Measurements from ENCODE around the gene PRDM16. TPM values are rescaled to one million over a fixed set of nuclear protein-coding genes. Genes with fewer than 3 reads are reported as not detected.
A peak's percentile ranks its signal among the peaks of the same experiment; 100 is the strongest.

Gene PRDM16
- polyA plus RNA-seq, 3 donors, result not detected

DNA sequence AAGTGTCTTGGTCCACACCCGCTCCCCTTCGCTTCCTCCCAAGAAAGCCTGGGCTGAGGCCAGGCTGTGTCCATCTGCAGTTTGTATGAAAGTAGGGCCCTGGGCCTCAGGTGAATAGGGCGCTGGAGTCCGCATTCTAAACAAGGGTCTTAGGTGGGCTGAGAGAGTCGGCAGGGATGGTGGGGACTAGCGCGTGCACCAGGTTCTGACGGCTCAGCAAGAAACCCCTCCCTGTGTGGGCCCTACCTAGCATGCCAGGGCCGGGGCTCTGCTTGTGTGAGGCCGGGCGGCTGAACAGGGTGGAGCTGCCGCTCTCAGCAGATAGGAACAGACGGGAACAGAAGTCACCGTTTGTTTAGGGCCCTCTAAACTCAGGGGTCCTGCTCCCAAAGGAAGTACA lies 46.0 kb upstream of the PRDM16 start:
- H3K4me2 ChIP-seq (replicated peaks; ENCODE audit: extremely low read depth, low read length, poor library complexity, severe bottlenecking), result no peak overlapping the region
- no peaks in the 10 kb centered on the region for H3K79me2 ChIP-seq (ENCODE audit: insufficient read depth, low read length)
- no peak overlapping the region for H2AFZ ChIP-seq (ENCODE audit: insufficient read depth, low read depth, low read length, poor library complexity, severe bottlenecking)
- no peaks in the 10 kb centered on the region for H3K36me3 ChIP-seq (replicated peaks in 1 of 2; ENCODE audit: control insufficient read depth in 1 of 2, insufficient read depth in 2 of 2, low read length in 2 of 2)
- Mint-ChIP-seq H3K27me3 (ENCODE audit: low read depth in 3 of 3) (peaks cover 0 to 2% (median 0%) of the 10 kb centered on the region in 3 donors), H3K9me3 (no peaks in the 10 kb centered on the region), H3K27ac (no peak overlapping the region), H3K4me3 (no peak overlapping the region), H3K36me3 (no peaks in the 10 kb centered on the region), H3K4me1 (no peaks in the 10 kb centered on the region)
- H3K9me3 ChIP-seq (replicated peaks in 1 of 2; ENCODE audit: control insufficient read depth in 1 of 2, insufficient read depth in 1 of 2, low read length in 2 of 2), result no peaks in the 10 kb centered on the region
- H3K27ac ChIP-seq (ENCODE audit: low read depth in 1 of 2, low read length in 2 of 2), result no peak overlapping the region
- TF ChIP-seq, protein P1, sequence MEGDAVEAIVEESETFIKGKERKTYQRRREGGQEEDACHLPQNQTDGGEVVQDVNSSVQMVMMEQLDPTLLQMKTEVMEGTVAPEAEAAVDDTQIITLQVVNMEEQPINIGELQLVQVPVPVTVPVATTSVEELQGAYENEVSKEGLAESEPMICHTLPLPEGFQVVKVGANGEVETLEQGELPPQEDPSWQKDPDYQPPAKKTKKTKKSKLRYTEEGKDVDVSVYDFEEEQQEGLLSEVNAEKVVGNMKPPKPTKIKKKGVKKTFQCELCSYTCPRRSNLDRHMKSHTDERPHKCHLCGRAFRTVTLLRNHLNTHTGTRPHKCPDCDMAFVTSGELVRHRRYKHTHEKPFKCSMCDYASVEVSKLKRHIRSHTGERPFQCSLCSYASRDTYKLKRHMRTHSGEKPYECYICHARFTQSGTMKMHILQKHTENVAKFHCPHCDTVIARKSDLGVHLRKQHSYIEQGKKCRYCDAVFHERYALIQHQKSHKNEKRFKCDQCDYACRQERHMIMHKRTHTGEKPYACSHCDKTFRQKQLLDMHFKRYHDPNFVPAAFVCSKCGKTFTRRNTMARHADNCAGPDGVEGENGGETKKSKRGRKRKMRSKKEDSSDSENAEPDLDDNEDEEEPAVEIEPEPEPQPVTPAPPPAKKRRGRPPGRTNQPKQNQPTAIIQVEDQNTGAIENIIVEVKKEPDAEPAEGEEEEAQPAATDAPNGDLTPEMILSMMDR (IDR thresholded peaks at IDR 0.05), result no peak
- H3K4me3 ChIP-seq (replicated peaks in 1 of 3; ENCODE audit: low read depth in 2 of 3, low read length in 3 of 3), result no peak overlapping the region
- no peaks in the 10 kb centered on the region for H3K27me3 ChIP-seq (ENCODE audit: control insufficient read depth in 2 of 2, insufficient read depth in 2 of 2, low read length in 2 of 2)
- no peak for DNase-seq
- 83% methylated on average over 14 of the region's 14 CpGs for WGBS (ENCODE audit: insufficient coverage)
- H4K20me1 ChIP-seq (ENCODE audit: insufficient read depth, low read length), result no peaks in the 10 kb centered on the region
- intact Hi-C loops (cut with micrococcal nuclease), result no loop called here
- H3K4me1 ChIP-seq (ENCODE audit: control insufficient read depth in 1 of 2, insufficient read depth in 2 of 2, low read length in 2 of 2), result no peaks in the 10 kb centered on the region
- no peak overlapping the region for H3K9ac ChIP-seq (ENCODE audit: insufficient read depth, low read length, poor library complexity, severe bottlenecking)

DNA sequence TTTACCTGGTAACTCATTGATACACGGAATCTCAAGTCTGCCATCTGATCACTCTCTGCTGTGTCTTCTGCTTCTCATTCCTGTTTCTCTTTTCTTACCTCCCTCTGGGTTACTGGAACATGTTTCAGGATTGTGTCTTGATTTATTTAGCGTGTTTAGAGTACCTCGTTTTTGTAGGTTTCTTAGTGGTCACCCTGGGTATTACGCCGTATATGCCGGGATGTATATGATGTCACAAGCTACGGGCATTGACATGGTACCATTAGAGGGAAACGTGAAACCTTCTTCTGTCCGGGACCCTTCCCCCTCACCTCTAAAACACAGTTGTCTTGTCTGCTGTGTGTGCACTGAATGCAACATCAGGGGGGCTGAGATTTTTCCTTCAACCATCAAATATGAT lies 45.0 kb upstream of the PRDM16 start:
- Histone ChIP-seq H3K9ac (ENCODE audit: insufficient read depth, low read length, poor library complexity, severe bottlenecking) (no peak overlapping the region), H3K27me3 (ENCODE audit: control insufficient read depth in 2 of 2, insufficient read depth in 2 of 2, low read length in 2 of 2) (no peaks in the 10 kb centered on the region), H3K27ac (ENCODE audit: low read depth in 1 of 2, low read length in 2 of 2) (no peak overlapping the region), H3K4me2 (replicated peaks; ENCODE audit: extremely low read depth, low read length, poor library complexity, severe bottlenecking) (no peak overlapping the region), H3K4me3 (replicated peaks in 1 of 3; ENCODE audit: low read depth in 2 of 3, low read length in 3 of 3) (no peak overlapping the region), H2AFZ (ENCODE audit: insufficient read depth, low read depth, low read length, poor library complexity, severe bottlenecking) (no peak overlapping the region), H4K20me1 (ENCODE audit: insufficient read depth, low read length) (no peaks in the 10 kb centered on the region), H3K4me1 (ENCODE audit: control insufficient read depth in 1 of 2, insufficient read depth in 2 of 2, low read length in 2 of 2) (no peaks in the 10 kb centered on the region), H3K9me3 (replicated peaks in 1 of 2; ENCODE audit: control insufficient read depth in 1 of 2, insufficient read depth in 1 of 2, low read length in 2 of 2) (no peaks in the 10 kb centered on the region), H3K79me2 (ENCODE audit: insufficient read depth, low read length) (no peaks in the 10 kb centered on the region), H3K36me3 (replicated peaks in 1 of 2; ENCODE audit: control insufficient read depth in 1 of 2, insufficient read depth in 2 of 2, low read length in 2 of 2) (no peaks in the 10 kb centered on the region)
- Mint-ChIP-seq H3K36me3 (no peaks in the 10 kb centered on the region), H3K27me3 (ENCODE audit: low read depth in 3 of 3) (peaks cover 0 to 4% (median 0%) of the 10 kb centered on the region in 3 donors), H3K4me3 (no peak overlapping the region), H3K9me3 (no peaks in the 10 kb centered on the region), H3K4me1 (no peaks in the 10 kb centered on the region), H3K27ac (peak overlapping the region in 1 of 7 donors; percentile 54)
- intact Hi-C loops (cut with micrococcal nuclease), result no loop called here
- DNase-seq, result no peak
- 90% methylated on average over 5 of the region's 9 CpGs for WGBS (ENCODE audit: insufficient coverage)
- TF ChIP-seq, protein P1 (IDR thresholded peaks at IDR 0.05), result no peak

Measured in CD14-positive monocyte (primary cell).